Natural killer cell (primary cell): ENCODE results near the gene CPT1B. TPM values are rescaled to one million over a fixed set of nuclear protein-coding genes. Genes with fewer than 3 reads are reported as not detected.

Source experiments
- ATAC-seq, 3 donors: fragments of 150-1000 bp in 2 of 3; fragments of 200-7000 bp in 1 of 3; cut with Tn5 transposase; 1 replicate in 1 of 3; 2 replicates in 2 of 3; pipeline ENCODE4 v1.10.0; 2021; ENCODE audit warnings: mild to moderate bottlenecking in 2 of 3, moderate library complexity in 2 of 3
- DNase-seq, 2 donors: peaks; one replicate each; pipeline versions ENCODE4 v3.0.0 to v3.0.0-alpha.2; 2013 to 2021; ENCODE audit warnings: mixed read lengths in 1 of 2
- H3K27ac ChIP-seq: one replicate; pipeline ENCODE4 v1.5.1; 2013; ENCODE audit warnings: mild to moderate bottlenecking, low read length
- H3K27me3 ChIP-seq: one replicate; pipeline ENCODE4 v1.6.1; 2013; ENCODE audit warnings: low read length; ENCODE audit not compliant: control insufficient read depth, insufficient read depth
- H3K36me3 ChIP-seq: one replicate; pipeline ENCODE4 v1.6.1; 2013; ENCODE audit warnings: low read length; ENCODE audit not compliant: control insufficient read depth, insufficient read depth
- H3K4me1 ChIP-seq: one replicate; pipeline ENCODE4 v1.6.1; 2013; ENCODE audit warnings: low read length; ENCODE audit not compliant: control insufficient read depth, insufficient read depth
- H3K4me3 ChIP-seq: one replicate; pipeline ENCODE4 v1.5.1; 2013; ENCODE audit warnings: low read length
- H3K9me3 ChIP-seq: one replicate; pipeline ENCODE4 v1.6.1; 2013; ENCODE audit warnings: low read length; ENCODE audit not compliant: control insufficient read depth, insufficient read depth
- H3K27ac Mint-ChIP-seq, 2 donors: one replicate each; pipeline ENCODE4 v1.8.0; 2022; ENCODE audit warnings: mild to moderate bottlenecking in 2 of 2, mixed read lengths in 2 of 2, moderate library complexity in 1 of 2
- H3K27me3 Mint-ChIP-seq, 2 donors: one replicate each; pipeline ENCODE4 v1.8.0; 2022; ENCODE audit warnings: low read depth in 2 of 2, mixed read lengths in 2 of 2
- H3K36me3 Mint-ChIP-seq: one replicate; pipeline ENCODE4 v1.8.0; 2022; ENCODE audit warnings: mixed read lengths
- H3K4me1 Mint-ChIP-seq, 2 donors: one replicate each; pipeline ENCODE4 v1.8.0; 2022; ENCODE audit warnings: mixed read lengths in 2 of 2
- H3K4me3 Mint-ChIP-seq: one replicate; pipeline ENCODE4 v1.8.0; 2022; ENCODE audit warnings: mild to moderate bottlenecking, moderate library complexity, mixed read lengths
- H3K9me3 Mint-ChIP-seq, 2 donors: one replicate each; pipeline ENCODE4 v1.8.0; 2022; ENCODE audit warnings: mixed read lengths in 2 of 2
- CTCF ChIP-seq: fragments of 200-600 bp; IDR thresholded peaks from one replicate; pipeline ENCODE4 v1.8.0; 2022; ENCODE audit warnings: antibody characterized with exemption
- WGBS: methylation state at CpG from one replicate; pipeline ENCODE4 v1.1.7; 2013; ENCODE audit warnings: missing lambda C conversion rate; ENCODE audit not compliant: insufficient coverage; 5-methylcytosine and 5-hydroxymethylcytosine counted together
- intact Hi-C: fragments of 100-400 bp; cut with micrococcal nuclease; formaldehyde crosslinking; loops from one replicate; pipeline ENCODE4 v1.14.2; 2022
- total RNA-seq, 4 donors: library from RNA; stranded (reverse); fragments of 120-200 nt in 1 of 4; gene quantifications; one replicate each; pipeline versions ENCODE4 v1.2.3 to v1.2.4, GENCODE V29; 2013 to 2022

The CPT1B gene
- total RNA-seq, 3 donors from 2014 or later (not counting 1 experiment from before 2014, with no cell fraction given) = 53.1 to 75.7 (median 55.5) TPM

- peaks cover 56% of the 10 kb centered on the region for H3K4me1 ChIP-seq
- DNase-seq = peak in 1 of 2 donors; percentile 23
- H3K9me3 ChIP-seq = no peaks in the 10 kb centered on the region
- H3K27ac Mint-ChIP-seq = peak overlapping the region in 1 of 2 donors; percentile 78
- no peaks in the 10 kb centered on the region for H3K27me3 ChIP-seq
- ATAC-seq = no peak
- intact Hi-C loops = no loop called here
- H3K36me3 Mint-ChIP-seq = no peaks in the 10 kb centered on the region
- H3K27ac ChIP-seq = no peak overlapping the region
- WGBS = 71% methylated on average over 35 of the region's 35 CpGs
- H3K27me3 Mint-ChIP-seq = no peaks in the 10 kb centered on the region
- H3K4me3 ChIP-seq = no peak overlapping the region
- H3K36me3 ChIP-seq = no peaks in the 10 kb centered on the region
- H3K4me3 Mint-ChIP-seq = peak overlapping the region; percentile 52
- no peaks in the 10 kb centered on the region for H3K9me3 Mint-ChIP-seq
- TF ChIP-seq CTCF = no peak
- H3K4me1 Mint-ChIP-seq = peaks cover 9 to 46% of the 10 kb centered on the region in 2 donors
These were observed 30.8 kb downstream of the CPT1B start for GRCh38 chr22:50547263-50547985.

GRCh38 chr22:50546326-50547262, 31.6 kb downstream of the CPT1B start:
- no peak overlapping the region for H3K4me3 ChIP-seq
- TF ChIP-seq CTCF = no peak
- Mint-ChIP-seq H3K36me3 (no peaks in the 10 kb centered on the region), H3K9me3 (no peaks in the 10 kb centered on the region), H3K4me3 (peak overlapping the region; percentile 50), H3K4me1 (peaks cover 9 to 49% of the 10 kb centered on the region in 2 donors), H3K27ac (peak overlapping the region; percentile 82 to 86), H3K27me3 (no peaks in the 10 kb centered on the region)
- intact Hi-C loops = no loop called here
- no peaks in the 10 kb centered on the region for H3K27me3 ChIP-seq
- peaks cover 59% of the 10 kb centered on the region for H3K4me1 ChIP-seq
- no peaks in the 10 kb centered on the region for H3K36me3 ChIP-seq
- WGBS = 89% methylated on average over 78 of the region's 78 CpGs
- H3K9me3 ChIP-seq = no peaks in the 10 kb centered on the region
- ATAC-seq = no peak
- no peak overlapping the region for H3K27ac ChIP-seq
- DNase-seq = no peak

- H3K4me1 Mint-ChIP-seq = peaks cover 13 to 53% of the 10 kb centered on the region in 2 donors
- H3K4me3 Mint-ChIP-seq = peak within 1 kb of the TSS; percentile 74
- Histone ChIP-seq H3K27me3 (no peaks in the 10 kb centered on the region), H3K9me3 (no peaks in the 10 kb centered on the region), H3K4me1 (peaks cover 60% of the 10 kb centered on the region), H3K36me3 (no peaks in the 10 kb centered on the region), H3K27ac (peak within 1 kb of the TSS; percentile 89), H3K4me3 (peak within 1 kb of the TSS; percentile 30)
- intact Hi-C loops = loop anchor here (2.0 kb wide), 1 partner anchor 15 kb away; the partner anchor contains the start of gene TYMP
- TF ChIP-seq CTCF = no peak
- DNase-seq (peak in 1 of 2 donors; percentile 49), ATAC-seq (no peak)
- no peaks in the 10 kb centered on the region for H3K9me3 Mint-ChIP-seq
- H3K27me3 Mint-ChIP-seq = no peaks in the 10 kb centered on the region
- 59% methylated on average over 10 of the region's 10 CpGs for WGBS
- H3K27ac Mint-ChIP-seq = peak within 1 kb of the TSS; percentile 82 to 86
- no peaks in the 10 kb centered on the region for H3K36me3 Mint-ChIP-seq
These were observed 32.5 kb downstream of the CPT1B start, which contains the start of gene KLHDC7B for GRCh38 chr22:50545522-50546325. KLHDC7B (plus strand) TSS chr22:50545899; CDS start chr22:50546244, 345 bp downstream.
